Measurements from ENCODE around the gene TMEM86B.
"Not testable (repeated sequence)": the region's sequence is repeated elsewhere in the genome, so short reads cannot be mapped to it uniquely, and the experiment has no call there.

TMEM86B gene

DNA sequence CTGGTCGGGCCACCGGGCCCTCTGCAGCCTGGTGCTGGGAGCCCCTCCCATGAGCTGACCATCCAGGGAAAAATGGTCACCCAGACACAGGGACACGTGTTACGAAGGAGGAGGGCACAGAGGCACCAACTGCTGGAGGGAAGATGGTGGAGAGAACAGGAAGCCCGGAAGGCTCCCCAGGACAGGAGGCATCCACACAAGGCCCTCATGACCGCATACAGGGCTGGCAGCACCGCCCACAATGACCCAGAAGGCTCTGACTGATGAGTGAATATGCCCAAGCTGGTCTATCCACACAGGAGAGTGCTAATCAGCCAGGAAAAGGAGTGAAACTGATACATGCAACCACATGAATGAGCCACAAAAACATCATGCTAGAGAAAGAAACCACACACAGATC, 14.0 kb upstream of the TMEM86B start:
- in situ Hi-C loops (cut with MboI; ENCODE audit: low sequenced_read_pairs): no loop called here

DNA sequence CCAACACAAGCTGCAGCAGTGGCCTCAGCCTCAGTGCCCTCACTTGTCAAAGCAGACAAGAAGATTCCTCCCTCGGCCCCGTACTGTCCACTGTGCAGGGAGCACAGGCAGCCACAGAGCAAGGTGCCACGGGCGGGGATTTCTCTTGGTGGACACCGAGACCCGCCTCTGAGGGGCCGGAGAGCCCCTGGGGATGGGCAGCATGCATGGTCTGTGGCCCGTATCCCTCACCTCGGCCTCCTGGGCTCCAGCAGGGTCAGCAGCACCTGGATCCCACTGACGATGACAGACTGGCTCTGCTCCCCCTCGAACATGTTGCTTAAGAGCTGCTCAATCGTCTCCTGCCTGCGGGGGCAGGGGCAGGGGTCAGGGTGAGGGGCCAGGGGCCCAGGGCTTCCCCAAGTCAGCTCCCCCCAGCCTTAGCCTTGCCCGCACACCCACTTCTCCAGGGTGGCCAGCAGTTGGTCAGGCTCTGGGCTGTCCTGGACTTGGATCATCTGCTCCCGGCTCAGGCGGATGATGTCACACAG, 13.4 kb upstream of the TMEM86B start:
- in situ Hi-C loops (cut with MboI; ENCODE audit: low sequenced_read_pairs): no loop called here

DNA sequence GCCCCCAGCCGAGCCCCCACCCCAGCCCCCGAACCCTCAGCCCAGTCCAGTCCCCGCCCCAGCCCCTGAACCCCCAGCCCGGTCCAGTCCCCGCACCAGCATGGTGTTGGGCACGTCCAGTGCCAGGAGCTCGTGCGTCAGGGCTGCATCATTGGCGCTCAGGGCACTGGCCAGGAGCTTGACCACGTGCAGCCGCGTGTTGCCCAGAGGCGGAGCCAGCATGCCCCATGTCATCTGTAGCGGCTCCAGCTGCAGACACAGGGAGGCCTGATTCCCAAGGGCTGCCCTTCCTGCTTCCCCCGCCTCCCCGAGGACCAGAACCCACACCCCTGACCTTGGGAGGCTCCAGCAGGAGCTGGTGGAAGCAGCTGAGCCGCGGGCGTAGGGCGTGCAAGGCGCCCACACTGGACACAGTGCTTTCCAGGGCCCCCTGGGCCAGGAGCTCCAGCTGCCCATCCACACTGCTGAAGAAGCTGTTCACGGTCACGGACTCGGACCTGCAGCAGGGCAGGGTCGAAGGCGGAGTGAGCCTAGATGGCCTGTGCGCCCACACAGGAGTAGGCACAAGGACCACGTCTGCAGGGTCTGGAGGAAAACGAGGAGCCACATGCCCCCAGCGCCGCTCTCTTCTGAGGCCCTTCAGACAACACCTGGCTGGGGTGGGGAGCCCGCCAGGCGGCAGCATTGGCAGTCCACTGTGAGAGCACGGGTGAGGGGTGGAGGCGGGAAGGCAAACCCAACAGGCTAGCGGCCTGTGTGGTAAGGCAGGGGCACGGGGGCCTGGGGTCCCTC, 12.8 kb upstream of the TMEM86B start:
- in situ Hi-C loops (cut with MboI; ENCODE audit: low sequenced_read_pairs): no loop called here

DNA sequence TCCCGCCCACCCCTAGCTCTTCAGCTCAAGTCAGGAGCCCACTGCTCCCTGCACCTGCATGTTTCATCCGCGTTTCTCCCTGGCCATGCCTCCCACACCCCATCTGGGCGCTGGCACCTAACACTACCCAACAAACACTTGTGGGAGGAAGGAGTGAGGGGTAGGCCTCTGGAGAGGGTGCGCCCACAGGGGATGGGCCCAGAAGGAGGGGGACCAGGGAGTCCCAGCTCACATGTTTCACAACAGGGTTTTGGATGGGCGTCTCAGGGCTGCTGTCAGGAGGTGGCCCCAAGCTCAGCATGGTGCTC, 12.1 kb upstream of the TMEM86B start:
- in situ Hi-C loops (cut with MboI; ENCODE audit: low sequenced_read_pairs): no loop called here

GRCh38 chr19:55239004-55239403, 10.4 kb upstream of the TMEM86B start:
- in situ Hi-C loops (cut with MboI; ENCODE audit: low sequenced_read_pairs): no loop called here

GRCh38 chr19:55238030-55238429, 9.5 kb upstream of the TMEM86B start:
- in situ Hi-C loops (cut with MboI; ENCODE audit: low sequenced_read_pairs): no loop called here

GRCh38 chr19:55232986-55233385, 4.4 kb upstream of the TMEM86B start:
- in situ Hi-C loops (cut with MboI; ENCODE audit: low sequenced_read_pairs): no loop called here

DNA sequence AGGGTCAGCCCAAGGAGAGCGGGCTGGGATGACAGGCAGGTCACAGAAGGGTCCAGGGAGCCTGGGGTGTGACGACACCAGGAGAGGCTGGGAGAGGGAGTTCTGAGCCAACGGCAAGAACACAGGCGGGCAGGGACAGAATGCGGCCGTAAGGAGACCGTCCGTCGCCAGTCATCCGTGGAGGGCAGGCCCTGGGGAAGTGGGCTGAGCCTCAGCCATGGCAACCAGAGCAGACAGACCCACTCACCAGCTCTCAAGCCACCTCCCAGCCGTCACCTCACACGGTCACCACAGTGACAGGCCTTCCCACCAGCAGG, 3.7 kb upstream of the TMEM86B start:
- in situ Hi-C loops (cut with MboI; ENCODE audit: low sequenced_read_pairs): no loop called here

- in situ Hi-C loops (cut with MboI; ENCODE audit: low sequenced_read_pairs): no loop called here
These were observed 3.1 kb upstream of the TMEM86B start for GRCh38 chr19:55231391-55232285.

- in situ Hi-C loops (cut with MboI; ENCODE audit: low sequenced_read_pairs): no loop called here
These were observed 2.2 kb upstream of the TMEM86B start for GRCh38 chr19:55230780-55231179.

DNA sequence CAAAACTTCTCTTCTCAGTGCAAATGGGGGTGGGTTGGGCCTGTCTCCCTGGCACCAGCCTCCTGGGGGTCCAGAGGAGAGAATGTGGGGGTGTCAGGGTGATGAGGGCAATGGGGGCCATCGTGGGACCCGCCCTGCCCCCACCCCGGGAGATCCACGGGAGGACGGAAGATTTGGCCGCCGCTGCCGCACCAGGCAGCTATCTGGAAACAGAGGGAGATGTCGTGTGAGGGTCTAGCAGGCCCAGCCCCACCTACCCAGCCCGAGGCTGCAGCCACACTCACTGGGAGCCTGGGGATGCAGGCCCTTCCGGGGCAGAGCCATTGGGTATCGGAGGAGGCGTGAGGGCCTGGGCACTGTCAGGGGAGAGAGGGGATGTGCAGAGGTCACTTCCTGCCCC, 1.8 kb upstream of the TMEM86B start:
- in situ Hi-C loops (cut with MboI; ENCODE audit: low sequenced_read_pairs): no loop called here

DNA sequence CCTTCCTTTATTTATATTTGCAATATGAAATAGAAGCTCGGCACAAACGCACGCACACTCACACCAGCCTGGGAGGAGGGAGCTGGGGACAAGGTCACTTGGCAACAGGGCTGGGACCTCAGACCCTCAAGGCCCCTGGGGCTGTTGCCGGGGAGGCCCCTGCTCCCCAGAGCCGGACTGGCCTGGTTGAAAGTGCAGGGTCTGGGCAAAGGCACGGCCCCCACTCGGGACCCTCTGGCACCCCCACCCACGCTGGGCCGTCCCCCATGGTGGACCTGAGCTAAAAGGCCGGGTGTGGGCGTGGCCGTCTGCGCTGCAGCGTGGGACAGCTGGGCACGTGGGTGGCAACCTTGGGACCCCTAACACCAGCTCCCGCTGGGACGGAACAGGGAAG, 1.2 kb upstream of the TMEM86B start:
- in situ Hi-C loops (cut with MboI; ENCODE audit: low sequenced_read_pairs): no loop called here

DNA sequence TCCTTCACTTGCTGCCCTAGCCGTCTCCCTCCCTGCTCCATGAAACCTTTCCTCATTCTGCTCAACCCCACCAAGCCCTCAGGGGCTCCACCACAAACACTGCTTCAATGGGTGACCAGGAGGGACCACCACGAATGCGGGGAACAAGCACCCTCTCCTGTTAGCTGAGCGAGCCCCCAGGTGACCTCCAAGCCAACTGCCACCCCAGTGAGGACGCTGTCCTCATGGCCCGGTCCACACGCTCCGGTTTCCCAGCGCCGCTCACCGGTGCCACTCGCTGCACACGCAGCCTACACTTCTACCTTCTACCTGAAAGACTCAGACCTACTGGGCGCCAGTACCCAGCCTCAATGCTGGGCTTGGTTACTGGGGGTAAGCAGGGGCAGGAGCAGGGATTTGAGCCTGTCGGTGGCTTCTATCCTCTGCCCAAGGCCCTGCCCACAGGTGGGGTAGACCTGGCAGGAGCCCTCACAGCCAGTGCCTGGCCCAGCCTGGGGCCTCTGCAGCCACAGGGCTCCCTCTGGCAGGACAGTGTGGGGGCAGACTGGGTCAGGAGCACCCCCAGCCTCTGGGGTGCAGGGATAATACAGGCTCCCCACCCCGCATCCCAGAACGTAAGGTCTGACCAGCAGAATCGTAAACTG, 704 bp upstream of the TMEM86B start:
- in situ Hi-C loops (cut with MboI; ENCODE audit: low sequenced_read_pairs): no loop called here

- in situ Hi-C loops (cut with MboI; ENCODE audit: low sequenced_read_pairs): no loop called here
These were observed 560 bp downstream of the TMEM86B start for GRCh38 chr19:55228015-55228391.

DNA sequence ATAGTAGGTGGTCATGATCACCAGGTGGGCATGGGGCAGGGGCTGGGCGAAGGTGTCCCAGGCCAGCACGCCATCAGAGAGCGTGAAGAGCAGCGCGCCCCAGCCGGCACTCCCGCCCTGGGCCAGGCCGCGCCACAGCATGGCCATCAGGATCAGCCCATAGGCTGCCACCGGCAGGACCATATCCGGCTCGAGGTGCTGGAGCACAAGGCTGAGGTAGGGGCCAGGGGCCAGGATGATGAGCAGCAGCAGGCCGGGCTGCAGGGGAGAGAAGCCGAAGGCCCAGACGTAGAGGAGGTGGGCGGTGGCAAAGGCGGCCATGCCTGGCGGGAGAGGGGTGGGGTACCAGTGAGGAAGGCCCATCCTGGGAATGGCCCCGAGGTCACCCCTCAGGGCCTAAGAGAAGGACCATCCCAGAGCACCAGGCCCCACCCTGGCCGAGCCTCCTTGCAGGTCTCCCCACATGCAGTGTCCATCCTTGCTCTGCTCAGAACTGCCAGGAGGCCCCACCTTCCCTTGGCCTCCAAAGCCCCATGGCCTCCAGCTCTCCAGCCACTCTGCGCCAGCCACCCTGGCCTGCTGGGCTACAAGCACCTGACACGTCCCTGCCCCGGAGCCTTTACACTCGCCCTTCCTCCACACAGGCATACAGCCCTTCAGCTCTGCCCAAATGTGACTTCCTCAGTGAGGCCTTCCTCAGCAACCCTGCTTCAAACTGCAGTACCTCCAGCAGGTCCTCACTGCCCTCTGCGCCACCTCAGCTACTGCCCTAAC, 1.1 kb downstream of the TMEM86B start:
- in situ Hi-C loops (cut with MboI; ENCODE audit: low sequenced_read_pairs): no loop called here

GRCh38 chr19:55226788-55227187, 1.8 kb downstream of the TMEM86B start:
- in situ Hi-C loops (cut with MboI; ENCODE audit: low sequenced_read_pairs): no loop called here

- in situ Hi-C loops (cut with MboI; ENCODE audit: low sequenced_read_pairs): no loop called here
These were observed 2.3 kb downstream of the TMEM86B start for GRCh38 chr19:55226273-55226672.

- in situ Hi-C loops (cut with MboI; ENCODE audit: low sequenced_read_pairs): no loop called here
These were observed 3.1 kb downstream of the TMEM86B start for GRCh38 chr19:55225415-55225958.

- in situ Hi-C loops (cut with MboI; ENCODE audit: low sequenced_read_pairs): not testable (repeated sequence)
These were observed 3.7 kb downstream of the TMEM86B start for GRCh38 chr19:55224679-55225414.

DNA sequence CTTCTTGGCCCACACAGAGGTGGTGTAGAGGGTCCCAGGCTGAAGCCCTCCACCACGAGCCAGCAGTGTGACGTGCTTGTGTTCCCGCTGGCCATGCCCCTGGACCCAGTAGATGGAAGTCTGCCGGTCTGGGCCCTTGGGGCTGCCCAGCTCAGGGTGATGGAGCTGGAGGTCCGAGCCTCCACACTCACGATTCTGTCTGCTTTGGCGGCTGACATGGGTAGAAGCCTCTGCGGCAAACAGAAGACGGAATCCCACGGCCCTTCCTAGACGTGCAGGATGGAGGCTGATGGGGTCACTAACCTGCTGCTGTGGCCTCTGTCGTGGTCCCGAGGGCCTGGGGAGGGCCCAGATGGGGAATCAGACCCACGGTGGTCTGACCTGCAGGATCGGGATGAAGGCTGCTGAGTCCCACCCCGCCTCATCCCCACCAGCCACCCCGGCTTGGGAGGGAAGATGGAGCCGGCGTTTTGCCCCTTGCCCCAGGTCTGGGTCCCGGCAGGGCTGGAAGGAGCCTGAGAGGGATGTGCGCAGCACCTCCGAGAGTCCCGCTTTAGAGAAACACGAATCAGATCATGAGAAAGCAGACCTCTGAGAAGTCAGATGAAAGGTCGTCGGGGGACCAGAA, 4.4 kb downstream of the TMEM86B start:
- in situ Hi-C loops (cut with MboI; ENCODE audit: low sequenced_read_pairs): no loop called here
